HG03064 (cell line): Measurements from ENCODE around the gene RCE1.

Source experiments
- ATAC-seq: cut with Tn5 transposase; IDR thresholded peaks from one replicate; pipeline ENCODE4 v1.9.1; 2021; ENCODE audit warnings: low read depth; ENCODE audit not compliant: unreplicated experiment

Gene RCE1

GRCh38 chr11:66844496-66845142, 1.4 kb downstream of the RCE1 start:
- ATAC-seq: no peak

GRCh38 chr11:66845143-66845875, 2.1 kb downstream of the RCE1 start:
- ATAC-seq: no peak

- ATAC-seq: no peak
These were observed 2.6 kb downstream of the RCE1 start for GRCh38 chr11:66845876-66846212.

DNA sequence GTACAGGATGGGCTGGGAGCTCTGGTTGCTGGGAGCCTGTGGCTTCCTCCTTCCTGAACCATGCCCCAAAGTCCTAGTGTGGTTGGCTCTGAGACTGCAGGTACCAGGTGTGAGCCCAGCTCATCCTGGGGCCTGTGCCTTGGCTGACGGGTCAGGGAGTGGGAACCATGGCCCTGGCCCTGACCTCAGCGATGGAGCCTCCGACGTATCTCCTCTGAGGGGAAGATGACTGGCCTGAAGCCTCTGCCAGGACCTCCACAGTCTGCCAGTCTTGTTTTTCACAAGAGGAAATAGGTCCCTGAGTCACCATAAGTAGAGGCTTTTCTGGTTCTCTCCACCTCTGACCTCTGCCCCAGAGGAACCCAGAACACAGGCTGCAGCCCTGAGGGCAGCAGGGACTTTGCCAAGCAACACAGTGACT, 3.4 kb downstream of the RCE1 start:
- ATAC-seq: no peak

GRCh38 chr11:66847461-66848232, 4.4 kb downstream of the RCE1 start:
- no peak for ATAC-seq

GRCh38 chr11:66848671-66849500, 5.6 kb downstream of the RCE1 start:
- ATAC-seq: no peak

- no peak for ATAC-seq
These were observed 6.4 kb downstream of the RCE1 start for GRCh38 chr11:66849501-66850234.

DNA sequence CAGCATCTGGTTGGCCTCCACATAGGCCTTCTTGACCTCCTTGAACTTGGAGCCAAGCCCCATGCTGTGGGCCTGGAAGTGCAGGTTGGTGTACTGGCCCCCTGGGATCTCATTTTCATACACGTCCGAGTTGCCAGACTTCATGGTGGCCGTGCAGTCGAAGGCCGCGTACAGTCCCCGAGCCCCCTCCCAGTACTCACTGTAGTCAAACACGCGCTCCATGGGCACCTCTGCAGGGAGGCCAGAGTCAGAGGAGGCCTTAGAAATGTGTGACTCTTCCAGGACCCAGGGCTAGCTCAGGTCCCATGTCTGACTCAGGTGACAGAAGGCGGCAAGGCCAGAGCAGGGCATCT, 7.0 kb downstream of the RCE1 start:
- no peak for ATAC-seq

DNA sequence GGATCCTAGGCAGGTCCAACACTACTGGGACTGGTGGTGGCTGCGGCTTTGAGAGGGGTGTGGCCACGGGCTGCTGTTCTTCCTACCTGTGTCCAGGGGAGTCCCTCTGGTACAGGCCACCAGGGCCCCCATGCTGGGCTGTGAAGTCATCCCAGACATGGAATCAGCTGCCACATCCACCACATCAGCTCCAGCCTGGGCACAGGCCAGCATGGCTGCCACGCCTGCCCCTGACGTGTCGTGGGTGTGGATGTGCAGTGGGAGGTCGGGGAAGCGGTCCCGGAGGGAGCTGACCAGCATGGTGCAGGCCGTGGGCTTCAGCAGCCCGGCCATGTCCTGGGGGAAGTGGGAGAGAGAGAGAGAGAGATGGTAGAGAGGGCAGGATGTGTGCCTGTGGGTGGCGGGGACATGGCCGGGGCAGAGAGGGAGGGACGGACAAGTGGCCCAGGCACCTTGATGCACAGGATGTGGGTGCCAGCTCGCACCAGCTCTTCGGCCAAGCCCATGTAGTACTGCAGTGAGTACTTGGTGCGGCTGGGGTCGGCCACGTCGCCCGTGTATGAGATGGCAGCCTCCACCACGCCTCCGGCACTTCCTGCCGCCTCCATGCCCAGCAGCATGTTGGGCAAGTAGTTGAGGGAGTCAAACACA, 7.5 kb downstream of the RCE1 start:
- no peak for ATAC-seq

DNA sequence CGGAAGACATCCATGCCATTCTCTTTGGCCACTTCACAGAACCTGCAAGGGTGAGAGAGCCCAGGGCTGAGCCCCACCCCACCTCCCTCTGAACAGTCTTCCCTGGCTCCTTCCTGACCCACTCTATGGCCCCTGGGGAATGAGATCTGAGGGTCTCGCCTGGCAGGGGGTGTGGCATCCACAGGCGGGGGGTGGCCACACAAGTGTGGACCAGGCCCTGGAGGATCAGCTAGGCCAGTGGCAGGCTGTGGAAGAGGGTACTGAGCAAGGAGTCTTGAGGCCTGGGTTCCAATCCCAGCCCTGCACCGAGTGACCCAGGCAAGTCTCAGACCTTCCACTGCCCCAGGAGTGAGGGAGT, 8.0 kb downstream of the RCE1 start:
- no peak for ATAC-seq

DNA sequence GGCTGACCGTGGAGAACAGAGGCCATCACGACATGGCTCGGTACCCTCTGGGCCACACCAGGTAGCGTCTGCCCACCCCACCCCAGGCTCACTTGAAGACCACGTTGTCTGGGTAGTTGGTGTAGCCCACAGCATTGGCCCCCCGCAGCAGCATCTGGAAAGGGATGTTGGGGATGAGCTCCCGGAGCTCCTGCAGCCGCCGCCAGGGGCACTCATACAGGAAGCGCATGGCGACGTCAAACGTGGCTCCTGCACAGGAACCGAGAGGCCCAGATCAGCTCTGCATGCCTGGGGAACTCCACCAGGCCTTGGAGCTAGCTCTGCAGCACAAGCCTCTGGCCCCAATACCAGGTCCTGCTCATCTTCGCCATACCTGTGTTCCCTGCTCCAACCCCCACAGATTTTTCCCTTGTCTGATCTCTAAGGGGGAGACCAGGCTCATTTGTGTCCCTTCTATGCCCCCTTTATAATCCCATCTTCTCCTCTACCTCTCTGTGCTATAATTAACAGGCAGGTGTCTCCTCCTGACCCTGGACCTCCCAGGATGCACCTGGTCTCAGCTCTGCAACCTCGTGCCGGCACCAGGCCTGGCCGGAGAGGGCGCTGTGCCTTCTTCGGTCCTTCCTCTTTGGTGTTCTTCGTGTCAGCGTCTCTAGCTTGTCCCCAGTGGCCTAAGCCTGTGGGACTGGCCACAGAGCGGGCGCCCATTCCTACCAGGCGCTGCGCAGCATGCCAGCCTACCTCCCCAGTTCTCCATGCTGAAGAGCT, 8.6 kb downstream of the RCE1 start:
- ATAC-seq: no peak

GRCh38 chr11:66852466-66853241, 9.4 kb downstream of the RCE1 start:
- ATAC-seq: no peak

- no peak for ATAC-seq
These were observed 10.3 kb downstream of the RCE1 start for GRCh38 chr11:66853242-66854229.

DNA sequence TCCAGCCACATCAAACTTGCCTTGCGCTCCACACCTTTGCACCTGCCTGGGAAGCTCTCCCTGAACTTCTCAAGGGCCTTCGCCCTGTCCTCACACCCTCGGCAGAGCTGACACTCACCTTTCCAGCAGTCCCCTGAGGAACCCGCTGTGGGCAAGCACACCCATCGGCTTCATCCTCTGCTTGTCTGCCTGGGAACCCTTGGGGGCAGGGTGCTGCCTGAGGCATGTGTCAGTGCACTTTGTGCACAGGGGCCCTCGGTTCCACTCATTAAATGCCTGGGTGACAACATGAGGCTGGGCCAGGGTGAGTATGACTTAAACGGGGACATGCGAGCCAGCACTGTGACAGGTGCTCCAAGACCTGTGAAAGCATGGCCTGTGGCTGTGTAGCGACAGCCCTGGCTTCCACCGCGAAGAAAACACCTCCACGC, 11.0 kb downstream of the RCE1 start:
- ATAC-seq: no peak

DNA sequence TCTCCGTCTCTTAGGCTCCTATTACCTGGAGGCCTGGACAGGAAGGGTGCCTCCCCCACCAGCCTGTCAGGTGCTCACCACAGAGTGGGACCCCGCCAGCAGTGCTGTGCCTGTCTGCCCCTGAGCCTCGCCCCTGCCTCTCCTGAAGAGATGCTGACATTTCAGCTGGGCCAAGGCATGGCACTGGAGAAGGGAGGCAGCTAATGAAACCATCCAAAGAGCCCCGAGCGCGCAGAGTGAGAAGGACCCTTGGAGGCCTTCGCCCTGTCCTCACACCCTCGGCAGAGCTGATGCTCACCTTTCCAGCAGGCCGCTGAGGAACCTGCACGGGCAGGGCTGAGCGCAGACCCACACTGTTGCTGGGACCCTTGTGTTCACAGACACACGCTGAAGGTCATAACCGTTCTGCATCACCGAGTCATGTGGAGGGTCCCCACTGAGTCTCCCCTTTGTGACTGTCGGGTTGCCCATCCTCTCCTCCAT, 11.5 kb downstream of the RCE1 start:
- no peak for ATAC-seq

DNA sequence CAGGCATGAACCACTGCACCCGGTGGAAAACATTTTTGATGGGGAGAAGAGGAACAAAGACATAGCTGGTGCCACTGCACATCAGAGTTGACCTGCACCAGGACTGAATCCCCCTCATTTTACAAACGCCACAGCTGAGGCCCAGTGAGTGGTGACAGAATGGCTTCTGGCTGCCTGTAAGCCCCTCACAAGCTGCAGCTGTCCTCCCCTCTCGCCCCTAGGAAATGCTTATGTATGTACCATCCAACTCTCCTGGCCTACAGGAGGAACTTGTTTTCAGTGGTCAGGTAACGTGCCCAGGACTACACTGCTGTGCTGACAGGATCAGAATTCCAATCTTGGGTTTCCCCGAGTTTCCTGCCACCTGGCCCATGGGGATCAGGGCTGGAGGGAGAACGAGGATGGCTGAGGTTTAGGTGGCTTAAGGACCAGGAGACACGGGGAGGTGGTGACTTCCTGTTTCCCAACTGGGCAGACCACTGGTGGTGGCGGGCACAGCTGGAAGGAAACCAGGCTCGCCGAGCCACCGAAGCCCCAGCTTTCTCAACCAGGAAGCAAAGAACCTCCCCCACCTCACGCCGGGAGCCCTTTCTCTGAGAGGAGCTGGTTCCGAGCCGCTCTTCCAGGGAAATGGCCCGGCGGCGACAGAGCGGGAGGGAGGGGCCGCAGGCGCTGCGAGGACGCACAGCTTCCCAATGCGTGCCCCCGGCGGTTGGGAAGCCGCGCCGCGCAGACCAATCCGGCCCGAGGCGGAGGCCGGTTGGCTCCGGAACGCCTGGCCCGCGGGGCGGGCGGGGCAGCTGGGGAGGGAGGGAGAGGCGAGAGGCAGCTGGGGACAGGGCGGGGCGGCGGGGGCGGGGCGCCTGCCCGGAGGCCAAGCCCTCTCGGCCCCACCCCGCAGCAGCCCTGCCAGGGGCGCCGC, 12.6 kb downstream of the RCE1 start:
- ATAC-seq: peak; percentile 57
